DND-41 (cell line): ENCODE measurements around the gene NMRK2.

Source experiments
- ATAC-seq: fragments of 200-7000 bp; cut with Tn5 transposase; 3 replicates; pipeline ENCODE4 v1.9.1; 2021; ENCODE audit warnings: low read depth; ENCODE audit not compliant: insufficient read depth
- DNase-seq: peaks from one replicate; pipeline ENCODE4 v3.0.0-alpha.2; 2020
- H2AFZ ChIP-seq: 2 replicates; pipeline ENCODE4 v1.6.0; 2012; ENCODE audit warnings: low read depth, low read length
- H3K27ac ChIP-seq: 2 replicates; pipeline ENCODE4 v1.5.1; 2012; ENCODE audit warnings: low read length, inconsistent platforms
- H3K27me3 ChIP-seq: fragments of 200-600 bp; sonication (generic); 2 replicates; pipeline ENCODE4 v1.6.0; 2012; ENCODE audit warnings: low read length, mild to moderate bottlenecking, inconsistent platforms; ENCODE audit not compliant: insufficient read depth, poor library complexity
- H3K36me3 ChIP-seq: 2 replicates; pipeline ENCODE4 v1.5.1; 2012; ENCODE audit warnings: low read length, inconsistent platforms; ENCODE audit not compliant: insufficient read depth
- H3K4me1 ChIP-seq: 2 replicates; pipeline ENCODE4 v1.5.1; 2012; ENCODE audit warnings: mild to moderate bottlenecking, low read length; ENCODE audit not compliant: insufficient read depth
- H3K4me2 ChIP-seq: 2 replicates; pipeline ENCODE4 v1.6.0; 2012; ENCODE audit warnings: mild to moderate bottlenecking, moderate library complexity, low read length, inconsistent platforms; ENCODE audit not compliant: insufficient read depth
- H3K4me3 ChIP-seq, 2 experiments: fragments of 200-600 bp in 1 of 2; shearing (Covaris generic) in 1 of 2; 2 replicates each; pipeline ENCODE4 v1.5.1; 2012 to 2016; ENCODE audit warnings: inconsistent platforms in 2 of 2, low read length in 2 of 2, mild to moderate bottlenecking in 2 of 2, low read depth in 1 of 2, moderate library complexity in 1 of 2
- H3K79me2 ChIP-seq: 2 replicates; pipeline ENCODE4 v1.6.0; 2012; ENCODE audit warnings: low read length, inconsistent platforms; ENCODE audit not compliant: insufficient read depth
- H3K9ac ChIP-seq: 2 replicates; pipeline ENCODE4 v1.6.0; 2012; ENCODE audit warnings: low read depth, mild to moderate bottlenecking, inconsistent platforms, low read length, moderate library complexity
- H3K9me3 ChIP-seq: 2 replicates; pipeline ENCODE4 v1.5.1; 2012; ENCODE audit warnings: low read length, moderate library complexity, mild to moderate bottlenecking, inconsistent platforms; ENCODE audit not compliant: insufficient read depth, severe bottlenecking
- H4K20me1 ChIP-seq: 2 replicates; pipeline ENCODE4 v1.6.0; 2012; ENCODE audit warnings: low read length; ENCODE audit not compliant: insufficient read depth
- CTCF ChIP-seq: IDR thresholded peaks from 2 replicates; pipeline ENCODE4 v1.5.1; 2012; ENCODE audit warnings: borderline replicate concordance, low read length, moderate library complexity, mild to moderate bottlenecking; ENCODE audit not compliant: poor library complexity, severe bottlenecking; ENCODE audit errors: extremely low read depth
- EZH2 ChIP-seq: IDR thresholded peaks from 3 replicates; pipeline ENCODE4 v1.6.1; 2012; ENCODE audit warnings: borderline replicate concordance, low read depth, mild to moderate bottlenecking, moderate library complexity, low read length, inconsistent platforms; ENCODE audit not compliant: severe bottlenecking

Gene NMRK2

GRCh38 chr19:3955688-3956087 is 22.8 kb downstream of the NMRK2 start:
- Histone ChIP-seq H3K36me3 (peaks cover 23% of the 10 kb centered on the region), H3K9me3 (no peaks in the 10 kb centered on the region), H3K27ac (no peak overlapping the region), H3K79me2 (no peaks in the 10 kb centered on the region), H3K4me2 (no peak overlapping the region), H3K27me3 (no peaks in the 10 kb centered on the region), H3K4me1 (no peaks in the 10 kb centered on the region), H4K20me1 (no peaks in the 10 kb centered on the region), H3K9ac (no peak overlapping the region), H3K4me3 (no peak overlapping the region), H2AFZ (no peak overlapping the region)
- ATAC-seq (no peak), DNase-seq (no peak)
- TF ChIP-seq CTCF, result no peak
- no peak for TF ChIP-seq EZH2

DNA sequence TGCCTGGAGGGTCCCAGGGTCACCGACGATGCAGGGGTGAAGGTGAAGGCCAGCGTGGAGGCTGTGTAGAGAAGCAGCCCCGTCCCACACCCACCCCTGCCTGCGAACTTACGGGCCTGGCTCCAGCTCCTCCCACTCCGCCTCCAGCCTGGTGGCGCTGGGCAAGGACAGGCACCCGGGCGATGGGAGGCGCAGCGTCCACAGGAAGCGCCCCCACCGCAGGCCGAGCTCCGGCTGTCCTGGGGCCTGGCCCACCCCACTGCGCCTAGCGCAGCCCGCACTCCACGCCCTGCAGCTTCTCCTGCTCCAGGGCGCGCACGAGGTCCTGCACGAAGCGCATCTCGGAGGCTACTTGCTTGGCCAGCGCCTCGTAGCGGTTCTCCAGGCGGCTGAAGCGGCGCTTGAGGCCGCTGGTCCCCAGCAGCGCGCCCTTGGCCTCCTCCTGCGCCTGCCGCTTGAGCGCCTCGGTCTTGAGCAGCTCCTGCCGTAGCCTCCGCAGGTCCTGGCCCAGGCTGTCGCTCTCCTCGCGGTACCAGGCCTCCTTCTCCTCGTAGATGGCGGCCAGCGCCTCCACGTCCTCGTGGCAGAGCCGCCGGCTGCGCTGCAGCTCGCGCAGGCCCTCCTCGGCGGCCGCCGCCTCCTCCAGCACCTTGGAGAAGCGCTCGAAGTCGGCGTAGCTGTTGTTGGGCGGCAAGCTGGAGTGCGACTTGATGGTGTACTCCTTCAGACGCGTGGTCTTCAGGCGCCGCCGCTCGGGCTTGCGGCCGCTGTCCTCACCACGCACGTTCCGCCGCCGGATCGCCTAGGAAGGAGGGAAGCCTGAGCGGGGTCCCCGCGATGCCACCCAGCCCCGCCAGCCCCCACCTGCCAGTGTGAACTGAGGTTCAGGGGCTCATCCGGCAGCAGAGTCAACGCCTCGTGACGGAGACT is 26.2 kb downstream of the NMRK2 start:
- no peaks in the 10 kb centered on the region for H3K79me2 ChIP-seq
- DNase-seq (no peak), ATAC-seq (no peak)
- H3K4me1 ChIP-seq, result no peaks in the 10 kb centered on the region
- TF ChIP-seq EZH2, result no peak
- no peak for TF ChIP-seq CTCF
- no peaks in the 10 kb centered on the region for H4K20me1 ChIP-seq
- H3K27me3 ChIP-seq, result no peaks in the 10 kb centered on the region
- no peak overlapping the region for H3K4me2 ChIP-seq
- no peaks in the 10 kb centered on the region for H3K9me3 ChIP-seq
- no peak overlapping the region for H3K27ac ChIP-seq
- H3K36me3 ChIP-seq, result peaks cover 55% of the 10 kb centered on the region
- H2AFZ ChIP-seq, result no peak overlapping the region
- H3K9ac ChIP-seq, result no peak overlapping the region
- no peak overlapping the region for H3K4me3 ChIP-seq

DNA sequence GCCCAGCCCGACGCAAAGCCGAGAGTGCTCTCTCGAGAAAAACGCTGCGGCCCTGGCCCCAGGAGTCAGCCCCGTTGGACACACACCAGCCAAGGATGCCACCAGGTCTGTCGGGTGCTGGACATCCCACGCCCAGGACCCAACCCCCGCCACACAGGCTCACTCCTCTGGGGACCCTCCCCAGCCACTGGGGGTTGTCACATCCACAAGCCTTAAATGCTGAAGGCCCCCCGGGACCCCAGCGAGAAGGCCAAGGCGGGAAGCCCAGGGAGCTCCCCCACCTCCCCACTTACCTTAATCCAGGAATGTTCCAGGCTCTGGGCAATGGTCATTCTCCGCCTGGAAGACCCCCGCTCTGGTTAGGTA is 26.9 kb downstream of the NMRK2 start:
- no peak for ATAC-seq
- H3K4me2 ChIP-seq, result no peak overlapping the region
- H3K27me3 ChIP-seq, result no peaks in the 10 kb centered on the region
- no peak for DNase-seq
- TF ChIP-seq EZH2 (no peak), CTCF (no peak)
- no peaks in the 10 kb centered on the region for H3K4me1 ChIP-seq
- no peaks in the 10 kb centered on the region for H4K20me1 ChIP-seq
- no peak overlapping the region for H3K9ac ChIP-seq
- no peak overlapping the region for H3K4me3 ChIP-seq
- H2AFZ ChIP-seq, result no peak overlapping the region
- H3K9me3 ChIP-seq, result no peaks in the 10 kb centered on the region
- H3K36me3 ChIP-seq, result peaks cover 60% of the 10 kb centered on the region
- no peaks in the 10 kb centered on the region for H3K79me2 ChIP-seq
- no peak overlapping the region for H3K27ac ChIP-seq
